NCI-H1105 (cell line): ENCODE results near the gene HOXA5.
A peak's percentile ranks its signal among the peaks of the same experiment; 100 is the strongest.

Experiments
- DNase-seq: peaks from one replicate; lab custom pipeline; 2025; lab: John Stamatoyannopoulos, UW

Gene HOXA5

GRCh38 chr7:27159266-27160144 lies 16.0 kb upstream of the HOXA5 start:
- no peak for DNase-seq

- no peak for DNase-seq
Measured at GRCh38 chr7:27158436-27159265, 15.2 kb upstream of the HOXA5 start.

- DNase-seq = no peak
Measured at GRCh38 chr7:27157702-27158431, 14.4 kb upstream of the HOXA5 start.

- no peak for DNase-seq
Measured at GRCh38 chr7:27156916-27157701, 13.6 kb upstream of the HOXA5 start.

GRCh38 chr7:27156508-27156898 lies 13.0 kb upstream of the HOXA5 start, which contains the start of gene HOXA7:
Gene HOXA7 (minus strand): TSS chr7:27156675. CDS start chr7:27156545, 130 bp downstream.
- DNase-seq = no peak

- no peak for DNase-seq
Measured at GRCh38 chr7:27155816-27156507, 12.5 kb upstream of the HOXA5 start.

GRCh38 chr7:27154901-27155815 lies 11.7 kb upstream of the HOXA5 start:
- DNase-seq = no peak

GRCh38 chr7:27154369-27154768 lies 10.9 kb upstream of the HOXA5 start:
- no peak for DNase-seq

- no peak for DNase-seq
Measured at GRCh38 chr7:27153526-27153925, 10.0 kb upstream of the HOXA5 start.

GRCh38 chr7:27152816-27153442 lies 9.4 kb upstream of the HOXA5 start:
- DNase-seq = no peak

- DNase-seq = peak; percentile 19
Measured at GRCh38 chr7:27151931-27152815, 8.7 kb upstream of the HOXA5 start, which contains the start of gene HOXA3. Gene HOXA3 (minus strand): TSS chr7:27152583. CDS start chr7:27110640, 41,943 bp downstream.

- peak; percentile 40 for DNase-seq
Measured at GRCh38 chr7:27151341-27151930, 8.0 kb upstream of the HOXA5 start.

GRCh38 chr7:27150568-27151340 lies 7.3 kb upstream of the HOXA5 start:
- DNase-seq = peak; percentile 89

GRCh38 chr7:27149842-27150567 lies 6.5 kb upstream of the HOXA5 start:
- no peak for DNase-seq

GRCh38 chr7:27148756-27149641 lies 5.5 kb upstream of the HOXA5 start:
- no peak for DNase-seq
